Panc1 (cell line): ENCODE data around the gene COLEC11.
"Not testable (repeated sequence)": the region's sequence is repeated elsewhere in the genome, so short reads cannot be mapped to it uniquely, and the experiment has no call there.

Source experiments
- POLR2AphosphoS5 ChIP-seq: IDR thresholded peaks from 2 replicates; pipeline ENCODE4 v1.6.1; 2012; ENCODE audit warnings: mild to moderate bottlenecking, low read depth, low read length, moderate library complexity
- SIN3A ChIP-seq: IDR thresholded peaks from 2 replicates; pipeline ENCODE4 v1.6.1; 2012; ENCODE audit warnings: low read depth, mild to moderate bottlenecking, low read length, moderate library complexity, borderline replicate concordance; ENCODE audit not compliant: insufficient read depth
- TCF7L2 ChIP-seq: IDR thresholded peaks from 2 replicates; pipeline ENCODE4 v1.6.1; 2011; ENCODE audit warnings: mild to moderate bottlenecking, low read depth, low read length, inconsistent platforms
- TF ChIP-seq, protein P1 (sequence below): fragments of 450-650 bp; IDR thresholded peaks from 2 replicates; pipeline ENCODE4 v1.5.1; 2017; ENCODE audit warnings: mild to moderate bottlenecking
- TF ChIP-seq, protein P2 (sequence below), 2 experiments: IDR thresholded peaks; 2 replicates each; pipeline ENCODE4 v1.6.1; 2011 to 2012; ENCODE audit warnings: low read depth in 2 of 2, control low read depth in 1 of 2, low read length in 1 of 2, mild to moderate bottlenecking in 1 of 2, moderate library complexity in 1 of 2; ENCODE audit not compliant: insufficient read depth in 1 of 2

DNA sequence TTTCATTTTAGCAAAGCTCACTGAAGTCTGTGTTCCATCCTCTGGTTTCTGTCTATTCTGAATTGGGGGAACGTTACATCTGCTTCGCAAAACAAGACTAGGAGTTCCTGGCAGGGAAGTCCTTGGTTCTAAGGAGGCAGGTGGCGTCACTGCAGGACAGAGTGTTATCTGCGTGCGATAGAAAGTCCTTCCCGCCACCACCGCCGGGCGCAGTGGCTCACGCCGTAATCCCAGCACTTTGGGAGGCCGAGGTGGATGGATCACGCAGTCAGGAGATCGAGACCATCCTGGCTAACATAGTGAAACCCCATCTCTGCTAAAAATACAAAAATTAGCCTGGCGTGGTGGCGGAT is 41.0 kb downstream of the COLEC11 start:
- not testable (repeated sequence) for TF ChIP-seq POLR2AphosphoS5, SIN3A, TCF7L2
- TF ChIP-seq, protein P1, sequence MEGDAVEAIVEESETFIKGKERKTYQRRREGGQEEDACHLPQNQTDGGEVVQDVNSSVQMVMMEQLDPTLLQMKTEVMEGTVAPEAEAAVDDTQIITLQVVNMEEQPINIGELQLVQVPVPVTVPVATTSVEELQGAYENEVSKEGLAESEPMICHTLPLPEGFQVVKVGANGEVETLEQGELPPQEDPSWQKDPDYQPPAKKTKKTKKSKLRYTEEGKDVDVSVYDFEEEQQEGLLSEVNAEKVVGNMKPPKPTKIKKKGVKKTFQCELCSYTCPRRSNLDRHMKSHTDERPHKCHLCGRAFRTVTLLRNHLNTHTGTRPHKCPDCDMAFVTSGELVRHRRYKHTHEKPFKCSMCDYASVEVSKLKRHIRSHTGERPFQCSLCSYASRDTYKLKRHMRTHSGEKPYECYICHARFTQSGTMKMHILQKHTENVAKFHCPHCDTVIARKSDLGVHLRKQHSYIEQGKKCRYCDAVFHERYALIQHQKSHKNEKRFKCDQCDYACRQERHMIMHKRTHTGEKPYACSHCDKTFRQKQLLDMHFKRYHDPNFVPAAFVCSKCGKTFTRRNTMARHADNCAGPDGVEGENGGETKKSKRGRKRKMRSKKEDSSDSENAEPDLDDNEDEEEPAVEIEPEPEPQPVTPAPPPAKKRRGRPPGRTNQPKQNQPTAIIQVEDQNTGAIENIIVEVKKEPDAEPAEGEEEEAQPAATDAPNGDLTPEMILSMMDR: not testable (repeated sequence)
- TF ChIP-seq, protein P2, sequence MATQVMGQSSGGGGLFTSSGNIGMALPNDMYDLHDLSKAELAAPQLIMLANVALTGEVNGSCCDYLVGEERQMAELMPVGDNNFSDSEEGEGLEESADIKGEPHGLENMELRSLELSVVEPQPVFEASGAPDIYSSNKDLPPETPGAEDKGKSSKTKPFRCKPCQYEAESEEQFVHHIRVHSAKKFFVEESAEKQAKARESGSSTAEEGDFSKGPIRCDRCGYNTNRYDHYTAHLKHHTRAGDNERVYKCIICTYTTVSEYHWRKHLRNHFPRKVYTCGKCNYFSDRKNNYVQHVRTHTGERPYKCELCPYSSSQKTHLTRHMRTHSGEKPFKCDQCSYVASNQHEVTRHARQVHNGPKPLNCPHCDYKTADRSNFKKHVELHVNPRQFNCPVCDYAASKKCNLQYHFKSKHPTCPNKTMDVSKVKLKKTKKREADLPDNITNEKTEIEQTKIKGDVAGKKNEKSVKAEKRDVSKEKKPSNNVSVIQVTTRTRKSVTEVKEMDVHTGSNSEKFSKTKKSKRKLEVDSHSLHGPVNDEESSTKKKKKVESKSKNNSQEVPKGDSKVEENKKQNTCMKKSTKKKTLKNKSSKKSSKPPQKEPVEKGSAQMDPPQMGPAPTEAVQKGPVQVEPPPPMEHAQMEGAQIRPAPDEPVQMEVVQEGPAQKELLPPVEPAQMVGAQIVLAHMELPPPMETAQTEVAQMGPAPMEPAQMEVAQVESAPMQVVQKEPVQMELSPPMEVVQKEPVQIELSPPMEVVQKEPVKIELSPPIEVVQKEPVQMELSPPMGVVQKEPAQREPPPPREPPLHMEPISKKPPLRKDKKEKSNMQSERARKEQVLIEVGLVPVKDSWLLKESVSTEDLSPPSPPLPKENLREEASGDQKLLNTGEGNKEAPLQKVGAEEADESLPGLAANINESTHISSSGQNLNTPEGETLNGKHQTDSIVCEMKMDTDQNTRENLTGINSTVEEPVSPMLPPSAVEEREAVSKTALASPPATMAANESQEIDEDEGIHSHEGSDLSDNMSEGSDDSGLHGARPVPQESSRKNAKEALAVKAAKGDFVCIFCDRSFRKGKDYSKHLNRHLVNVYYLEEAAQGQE (IDR thresholded peaks at IDR 0.05; ENCODE audit: insufficient read depth in 1 of 2, low read depth in 2 of 2, low read length in 1 of 2): not testable (repeated sequence)
